Spleen (tissue), 7 donors: ENCODE results near the gene OGG1.

Experiments
- POLR2AphosphoS5 ChIP-seq, 3 donors: sonication (generic); formaldehyde crosslinking; IDR thresholded peaks; one replicate each; pipeline ENCODE4 v1.5.1; 2017; ENCODE audit warnings: antibody characterized with exemption in 3 of 3
- TF ChIP-seq, protein P1 (sequence below), 11 experiments: fragments of 200-600 bp in 7 of 11; fragments of 450-650 bp in 4 of 11; sonication (generic) in 4 of 11; IDR thresholded peaks in 8 of 11; conservative IDR thresholded peaks in 3 of 11; 1 replicate in 7 of 11; 2 replicates in 4 of 11; pipeline versions ENCODE4 v1.4.0 to v1.8.0; 2016 to 2021; ENCODE audit warnings: antibody characterized with exemption in 11 of 11, inconsistent platforms in 4 of 11, mild to moderate bottlenecking in 1 of 11
- donor health status: DM: no; HTN: no; CAD: no; lungs with moderate emphysema.
- donor health status: DM: no; HTN: no; CAD: no.
- donor health status: DM: no; HTN: no; CAD: no.

DNA sequence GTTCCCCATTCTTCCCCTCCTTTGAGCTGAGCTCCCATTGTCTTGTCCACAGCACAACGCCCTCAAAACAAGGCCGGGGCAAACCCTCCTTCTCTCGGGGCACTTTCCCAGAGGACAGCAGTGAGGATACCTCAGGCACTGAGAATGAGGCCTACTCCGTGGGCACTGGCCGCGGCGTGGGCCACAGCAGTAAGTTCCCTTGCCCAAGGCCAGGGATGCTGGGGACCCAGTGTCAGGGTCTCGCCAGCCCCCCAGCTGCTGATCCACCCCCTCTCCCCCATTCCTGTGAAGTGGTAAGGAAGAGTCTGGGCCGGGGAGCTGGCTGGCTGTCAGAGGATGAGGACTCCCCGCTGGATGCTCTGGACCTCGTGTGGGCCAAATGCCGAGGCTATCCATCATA lies 4.2 kb upstream of the OGG1 start:
- TF ChIP-seq, protein P1, sequence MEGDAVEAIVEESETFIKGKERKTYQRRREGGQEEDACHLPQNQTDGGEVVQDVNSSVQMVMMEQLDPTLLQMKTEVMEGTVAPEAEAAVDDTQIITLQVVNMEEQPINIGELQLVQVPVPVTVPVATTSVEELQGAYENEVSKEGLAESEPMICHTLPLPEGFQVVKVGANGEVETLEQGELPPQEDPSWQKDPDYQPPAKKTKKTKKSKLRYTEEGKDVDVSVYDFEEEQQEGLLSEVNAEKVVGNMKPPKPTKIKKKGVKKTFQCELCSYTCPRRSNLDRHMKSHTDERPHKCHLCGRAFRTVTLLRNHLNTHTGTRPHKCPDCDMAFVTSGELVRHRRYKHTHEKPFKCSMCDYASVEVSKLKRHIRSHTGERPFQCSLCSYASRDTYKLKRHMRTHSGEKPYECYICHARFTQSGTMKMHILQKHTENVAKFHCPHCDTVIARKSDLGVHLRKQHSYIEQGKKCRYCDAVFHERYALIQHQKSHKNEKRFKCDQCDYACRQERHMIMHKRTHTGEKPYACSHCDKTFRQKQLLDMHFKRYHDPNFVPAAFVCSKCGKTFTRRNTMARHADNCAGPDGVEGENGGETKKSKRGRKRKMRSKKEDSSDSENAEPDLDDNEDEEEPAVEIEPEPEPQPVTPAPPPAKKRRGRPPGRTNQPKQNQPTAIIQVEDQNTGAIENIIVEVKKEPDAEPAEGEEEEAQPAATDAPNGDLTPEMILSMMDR (IDR thresholded peaks at IDR 0.05 in 8 of 11, conservative IDR thresholded peaks at IDR 0.05 in 3 of 11), result no peak
- peak in 2 of 3 donors; percentile 9 to 40 for TF ChIP-seq POLR2AphosphoS5 (IDR thresholded peaks at IDR 0.05)
